Activated naive CD4-positive, alpha-beta T cell treated with anti-CD3 and anti-CD28 coated beads, Interleukin-2, amount 10 ng/mL, durations not matched to agents 5 hours and 36 hours (primary cell): ENCODE measurements around the gene GNB3. TPM values are rescaled to one million over a fixed set of nuclear protein-coding genes. Genes with fewer than 3 reads are reported as not detected.

ENCODE experiments used
- total RNA-seq, 2 experiments: library from RNA; stranded (reverse); gene quantifications; one replicate each; pipeline ENCODE4 v1.2.3, GENCODE V29; 2021

Gene GNB3
- under 1 TPM; 0.10 to 0.45 TPM for total RNA-seq

GRCh38 chr12:6840761-6841515 is at the start of gene GNB3:
Gene GNB3, plus strand, starts transcription at chr12:6840925. Its CDS starts 363 bp downstream, at chr12:6841288.

GRCh38 chr12:6821591-6822425 is 18.9 kb upstream of the GNB3 start, which contains the start of gene GPR162:
Gene GPR162, plus strand, starts transcription at chr12:6821821. Its CDS starts 2,078 bp downstream, at chr12:6823899.

GRCh38 chr12:6827982-6828780 is 12.5 kb upstream of the GNB3 start, which contains the start of gene P3H3:
Gene P3H3, plus strand, starts transcription at chr12:6828407. Its CDS starts 34 bp downstream, at chr12:6828441.

GRCh38 chr12:6851153-6851920 is 10.6 kb downstream of the GNB3 start, which contains the start of gene CDCA3:
Gene CDCA3, minus strand, starts transcription at chr12:6851286. Its CDS starts 334 bp downstream, at chr12:6850952.

GRCh38 chr12:6851921-6852650 is 11.4 kb downstream of the GNB3 start, which contains the start of gene USP5:
Gene USP5, plus strand, starts transcription at chr12:6852150. Its CDS starts 30 bp downstream, at chr12:6852180.

GRCh38 chr12:6867413-6868210 is 26.9 kb downstream of the GNB3 start, which contains the start of gene TPI1:
Gene TPI1, plus strand, starts transcription at chr12:6867531. Its CDS starts 36 bp downstream, at chr12:6867567.

GRCh38 chr12:6873094-6874014 is 32.6 kb downstream of the GNB3 start, which contains the start of gene SPSB2:
Gene SPSB2, minus strand, starts transcription at chr12:6873303. Its CDS starts 402 bp downstream, at chr12:6872901.

Other genes with a start within 250 kb of the GNB3 start
- 100 to 1,000 TPM; 233 to 250 TPM for gene CHD4, start 233.5 kb upstream of the GNB3 start, total RNA-seq
- gene LPAR5, start 205.0 kb upstream of the GNB3 start, total RNA-seq = 1 to 10 TPM; 7.5 to 8.2 TPM
- gene ACRBP, start 193.5 kb upstream of the GNB3 start, total RNA-seq = 1 to 10 TPM; 1.6 to 2.4 TPM
- 10 to 100 TPM; 43.0 to 45.8 TPM for gene ING4, start 177.8 kb upstream of the GNB3 start, total RNA-seq
- gene ZNF384, start 151.6 kb upstream of the GNB3 start, total RNA-seq = 10 to 100 TPM; 81.6 to 84.8 TPM
- gene PIANP, start 140.1 kb upstream of the GNB3 start, total RNA-seq = not detected
- 10 to 100 TPM; 25.9 to 26.9 TPM for gene COPS7A, start 116.9 kb upstream of the GNB3 start, total RNA-seq
- gene MLF2, start 87.8 kb upstream of the GNB3 start, total RNA-seq = 10 to 100 TPM; 85.0 to 89.9 TPM
- 10 to 100 TPM; 11.7 to 12.2 TPM for gene PTMS, start 74.6 kb upstream of the GNB3 start, total RNA-seq
- 1 to 10 TPM; 3.2 to 4.0 TPM for gene LAG3, start 68.4 kb upstream of the GNB3 start, total RNA-seq
- gene CD4, start 51.4 kb upstream of the GNB3 start, total RNA-seq = 100 to 1,000 TPM; 215 to 224 TPM
- under 1 TPM; 0.17 to 0.23 TPM for gene GPR162, start 19.1 kb upstream of the GNB3 start, total RNA-seq
- gene P3H3, start 12.5 kb upstream of the GNB3 start, total RNA-seq = under 1 TPM; 0.46 to 0.96 TPM
- gene CDCA3, start 10.4 kb downstream of the GNB3 start, total RNA-seq = 10 to 100 TPM; 82.5 to 85.6 TPM
- 100 to 1,000 TPM; 112 to 115 TPM for gene USP5, start 11.2 kb downstream of the GNB3 start, total RNA-seq
- 1,000 to 10,000 TPM; 1,127 to 1,161 TPM for gene TPI1, start 26.6 kb downstream of the GNB3 start, total RNA-seq
- gene SPSB2, start 32.4 kb downstream of the GNB3 start, total RNA-seq = 1 to 10 TPM; 8.0 to 8.7 TPM
- gene LRRC23, start 63.9 kb downstream of the GNB3 start, total RNA-seq = 1 to 10 TPM; 3.0 to 3.8 TPM
- gene ENO2, start 73.7 kb downstream of the GNB3 start, total RNA-seq = 100 to 1,000 TPM; 146 to 157 TPM
- gene ATN1, start 87.0 kb downstream of the GNB3 start, total RNA-seq = 10 to 100 TPM; 26.4 to 29.4 TPM
- gene RNU7-1, start 102.9 kb downstream of the GNB3 start, total RNA-seq = not detected
- 100 to 1,000 TPM; 239 to 248 TPM for gene C12orf57, start 103.1 kb downstream of the GNB3 start, total RNA-seq
- gene PTPN6, start 110.4 kb downstream of the GNB3 start, total RNA-seq = 100 to 1,000 TPM; 394 to 402 TPM
- 100 to 1,000 TPM; 216 TPM for gene PHB2, start 129.7 kb downstream of the GNB3 start, total RNA-seq
- gene EMG1, start 130.0 kb downstream of the GNB3 start, total RNA-seq = 10 to 100 TPM; 46.4 to 51.7 TPM
- gene LPCAT3, start 177.6 kb downstream of the GNB3 start, total RNA-seq = 10 to 100 TPM; 34.7 to 37.2 TPM
- gene C1S, start 219.8 kb downstream of the GNB3 start, total RNA-seq = 1 to 10 TPM; 1.5 to 1.9 TPM